Upper lobe of left lung (tissue), 6 donors: ENCODE results near the gene KIAA1217. TPM values are rescaled to one million over a fixed set of nuclear protein-coding genes. Genes with fewer than 3 reads are reported as not detected.
"Not testable (repeated sequence)": the region's sequence is repeated elsewhere in the genome, so short reads cannot be mapped to it uniquely, and the experiment has no call there.

ENCODE experiments used
- ATAC-seq, 2 donors: fragments of 200-7000 bp; cut with Tn5 transposase; one replicate each; pipeline ENCODE4 v1.9.1; 2022; ENCODE audit warnings: mild to moderate bottlenecking in 2 of 2, moderate library complexity in 2 of 2; ENCODE audit not compliant: low FRiP score in 2 of 2
- DNase-seq, 2 donors: peaks; one replicate each; pipeline ENCODE4 v3.0.0-alpha.2; 2019 to 2020
- H3K27ac ChIP-seq, 4 donors: fragments of 200-600 bp; sonication (generic); one replicate each; pipeline ENCODE4 v1.5.1; 2016 to 2019
- H3K27me3 ChIP-seq, 4 donors: fragments of 200-600 bp; sonication (generic); one replicate each; pipeline ENCODE4 v1.5.1; 2017 to 2019
- H3K36me3 ChIP-seq, 4 donors: fragments of 200-600 bp; sonication (generic); one replicate each; pipeline ENCODE4 v1.5.1; 2016 to 2019
- H3K4me1 ChIP-seq, 4 donors: fragments of 200-600 bp; sonication (generic); one replicate each; pipeline ENCODE4 v1.5.1; 2018 to 2019
- H3K4me3 ChIP-seq, 4 donors: fragments of 200-600 bp; sonication (generic); one replicate each; pipeline ENCODE4 v1.5.1; 2017 to 2019; ENCODE audit warnings: mild to moderate bottlenecking in 2 of 4, moderate library complexity in 1 of 4
- H3K9me3 ChIP-seq, 4 donors: fragments of 200-600 bp; sonication (generic); one replicate each; pipeline ENCODE4 v1.5.1; 2018 to 2019
- EP300 ChIP-seq, 4 donors: sonication (generic); formaldehyde crosslinking; IDR thresholded peaks; one replicate each; pipeline ENCODE4 v1.5.1; 2017; ENCODE audit warnings: antibody characterized with exemption in 4 of 4, control low read depth in 2 of 4
- POLR2A ChIP-seq, 4 donors: fragments of 450-650 bp; IDR thresholded peaks; one replicate each; pipeline ENCODE4 v1.5.1; 2016 to 2017; ENCODE audit warnings: antibody characterized with exemption in 4 of 4, mild to moderate bottlenecking in 2 of 4
- POLR2AphosphoS5 ChIP-seq, 2 donors: sonication (generic); formaldehyde crosslinking; IDR thresholded peaks; one replicate each; pipeline ENCODE4 v1.5.1; 2017; ENCODE audit warnings: antibody characterized with exemption in 2 of 2
- WGBS, 2 donors: methylation state at CpG; one replicate each; pipeline ENCODE4 v1.1.5; 2017 to 2018; 5-methylcytosine and 5-hydroxymethylcytosine counted together
- total RNA-seq, 6 donors: library from RNA; depleted of rRNA in 4 of 6; stranded (reverse); fragments of >200 nt in 4 of 6; gene quantifications; one replicate each; pipeline versions ENCODE4 v1.1.0 to v1.2.1, GENCODE V29; 2016 to 2021
- TF ChIP-seq, protein P1 (sequence below), 6 experiments: fragments of 450-650 bp in 4 of 6; fragments of 200-600 bp in 2 of 6; sonication (generic) in 2 of 6; IDR thresholded peaks; one replicate each; pipeline ENCODE4 v1.5.1; 2016 to 2019; ENCODE audit warnings: antibody characterized with exemption in 6 of 6
- donor health status: DM: no; HTN: no; CAD: no; lungs with moderate emphysema.
- donor health status: DM: no; HTN: yes; CAD: no; lungs with severe emphysema.

KIAA1217 gene
- total RNA-seq, 6 donors from 2014 or later, result 18.4 to 109 (median 41.0) TPM

DNA sequence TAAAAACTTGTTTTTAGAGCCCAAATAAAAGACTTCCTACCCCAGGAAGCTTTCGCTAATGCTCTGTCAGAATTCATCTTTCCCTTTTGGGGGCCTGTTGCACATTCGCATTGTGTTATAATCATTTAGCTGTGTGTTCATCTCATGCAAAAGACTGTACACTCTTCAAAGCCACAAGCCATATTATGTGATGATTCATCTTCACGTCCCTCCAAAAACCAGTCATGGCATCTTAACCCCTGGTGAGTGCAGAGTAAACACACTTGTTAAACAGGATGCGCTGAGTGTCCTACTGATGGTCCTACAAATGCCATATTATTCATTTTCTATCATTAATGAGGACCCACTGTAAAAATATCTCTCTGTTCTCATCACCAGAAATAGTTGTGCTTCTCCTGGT lies 235.4 kb downstream of the KIAA1217 start:
- Histone ChIP-seq H3K27ac (no peak overlapping the region), H3K4me3 (no peak overlapping the region), H3K9me3 (no peaks in the 10 kb centered on the region), H3K4me1 (peaks cover 4 to 12% (median 9%) of the 10 kb centered on the region in 4 donors), H3K27me3 (no peaks in the 10 kb centered on the region), H3K36me3 (peaks cover 0 to 5% (median 2%) of the 10 kb centered on the region in 4 donors)
- DNase-seq (no peak), ATAC-seq (no peak)
- TF ChIP-seq POLR2A (IDR thresholded peaks at IDR 0.05) (no peak), POLR2AphosphoS5 (IDR thresholded peaks at IDR 0.05) (no peak), EP300 (IDR thresholded peaks at IDR 0.05) (no peak)
- TF ChIP-seq, protein P1, sequence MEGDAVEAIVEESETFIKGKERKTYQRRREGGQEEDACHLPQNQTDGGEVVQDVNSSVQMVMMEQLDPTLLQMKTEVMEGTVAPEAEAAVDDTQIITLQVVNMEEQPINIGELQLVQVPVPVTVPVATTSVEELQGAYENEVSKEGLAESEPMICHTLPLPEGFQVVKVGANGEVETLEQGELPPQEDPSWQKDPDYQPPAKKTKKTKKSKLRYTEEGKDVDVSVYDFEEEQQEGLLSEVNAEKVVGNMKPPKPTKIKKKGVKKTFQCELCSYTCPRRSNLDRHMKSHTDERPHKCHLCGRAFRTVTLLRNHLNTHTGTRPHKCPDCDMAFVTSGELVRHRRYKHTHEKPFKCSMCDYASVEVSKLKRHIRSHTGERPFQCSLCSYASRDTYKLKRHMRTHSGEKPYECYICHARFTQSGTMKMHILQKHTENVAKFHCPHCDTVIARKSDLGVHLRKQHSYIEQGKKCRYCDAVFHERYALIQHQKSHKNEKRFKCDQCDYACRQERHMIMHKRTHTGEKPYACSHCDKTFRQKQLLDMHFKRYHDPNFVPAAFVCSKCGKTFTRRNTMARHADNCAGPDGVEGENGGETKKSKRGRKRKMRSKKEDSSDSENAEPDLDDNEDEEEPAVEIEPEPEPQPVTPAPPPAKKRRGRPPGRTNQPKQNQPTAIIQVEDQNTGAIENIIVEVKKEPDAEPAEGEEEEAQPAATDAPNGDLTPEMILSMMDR (IDR thresholded peaks at IDR 0.05), result no peak
- WGBS, 2 donors, result 85 to 87% methylated on average over 4 of the region's 4 CpGs

DNA sequence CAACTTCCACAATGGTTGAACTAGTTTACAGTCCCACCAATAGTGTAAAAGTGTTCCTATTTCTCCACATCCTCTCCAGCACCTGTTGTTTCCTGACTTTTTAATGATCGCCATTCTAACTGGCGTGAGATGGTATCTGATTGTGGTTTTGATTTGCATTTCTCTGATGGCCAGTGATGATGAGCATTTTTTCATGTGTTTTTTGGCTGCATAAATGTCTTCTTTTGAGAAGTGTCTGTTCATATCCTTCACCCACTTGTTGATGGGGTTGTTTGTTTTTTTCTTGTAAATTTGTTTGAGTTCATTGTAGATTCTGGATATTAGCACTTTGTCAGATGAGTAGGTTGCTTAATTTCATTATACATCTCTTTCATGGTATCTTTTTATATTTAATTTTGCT lies 237.0 kb downstream of the KIAA1217 start:
- peaks cover 7 to 19% (median 12%) of the 10 kb centered on the region in 4 donors for H3K4me1 ChIP-seq
- not testable (repeated sequence) for H3K4me3 ChIP-seq, DNase-seq, H3K27ac ChIP-seq, H3K9me3 ChIP-seq, H3K27me3 ChIP-seq, H3K36me3 ChIP-seq, ATAC-seq
- WGBS, 2 donors, result 92 to 100% methylated on average over 2 of the region's 2 CpGs

- no peaks in the 10 kb centered on the region for H3K36me3 ChIP-seq
- H3K9me3 ChIP-seq, result no peaks in the 10 kb centered on the region
- no peak overlapping the region for H3K4me3 ChIP-seq
- H3K27me3 ChIP-seq, result no peaks in the 10 kb centered on the region
- peaks cover 7 to 19% (median 12%) of the 10 kb centered on the region in 4 donors for H3K4me1 ChIP-seq
- H3K27ac ChIP-seq, result no peak overlapping the region
- no peak for DNase-seq
- ATAC-seq, result peak in 1 of 2 donors; percentile 73
- WGBS, 2 donors, result 86 to 92% methylated on average over 6 of the region's 6 CpGs
- TF ChIP-seq POLR2AphosphoS5 (IDR thresholded peaks at IDR 0.05), result no peak
- TF ChIP-seq, protein P1 (IDR thresholded peaks at IDR 0.05), result no peak
- no peak for TF ChIP-seq POLR2A (IDR thresholded peaks at IDR 0.05)
- TF ChIP-seq EP300 (IDR thresholded peaks at IDR 0.05), result no peak
Measured at GRCh38 chr10:24446739-24447138, 237.8 kb downstream of the KIAA1217 start.

- WGBS, 2 donors, result 61 to 83% methylated on average over 3 of the region's 3 CpGs
- peaks cover 7 to 19% (median 12%) of the 10 kb centered on the region in 4 donors for H3K4me1 ChIP-seq
- TF ChIP-seq EP300 (IDR thresholded peaks at IDR 0.05) (no peak), POLR2AphosphoS5 (IDR thresholded peaks at IDR 0.05) (no peak), POLR2A (IDR thresholded peaks at IDR 0.05) (no peak)
- TF ChIP-seq, protein P1 (IDR thresholded peaks at IDR 0.05), result no peak
- H3K27me3 ChIP-seq, result no peaks in the 10 kb centered on the region
- H3K4me3 ChIP-seq, result no peak overlapping the region
- H3K9me3 ChIP-seq, result no peaks in the 10 kb centered on the region
- no peak for ATAC-seq
- no peaks in the 10 kb centered on the region for H3K36me3 ChIP-seq
- H3K27ac ChIP-seq, result peak overlapping the region in 1 of 4 donors; percentile 58
- no peak for DNase-seq
Measured at GRCh38 chr10:24448351-24448999, 239.5 kb downstream of the KIAA1217 start.

GRCh38 chr10:24449321-24449740 lies 240.4 kb downstream of the KIAA1217 start:
- ATAC-seq (no peak), DNase-seq (no peak)
- H3K27me3 ChIP-seq, result no peaks in the 10 kb centered on the region
- H3K36me3 ChIP-seq, result no peaks in the 10 kb centered on the region
- H3K27ac ChIP-seq, result peak overlapping the region in 2 of 4 donors; percentile 51 to 58
- peak overlapping the region in 2 of 4 donors; percentile 5 to 32 for H3K4me3 ChIP-seq
- H3K9me3 ChIP-seq, result no peaks in the 10 kb centered on the region
- WGBS, 2 donors, result 27 to 28% methylated on average over 5 of the region's 5 CpGs
- TF ChIP-seq EP300 (IDR thresholded peaks at IDR 0.05), result peak in 1 of 4 donors; percentile 35
- no peak for TF ChIP-seq POLR2AphosphoS5 (IDR thresholded peaks at IDR 0.05)
- no peak for TF ChIP-seq POLR2A (IDR thresholded peaks at IDR 0.05)
- peaks cover 7 to 19% (median 12%) of the 10 kb centered on the region in 4 donors for H3K4me1 ChIP-seq
